Measurements from ENCODE around the gene CHST15. TPM values are rescaled to one million over a fixed set of nuclear protein-coding genes. Genes with fewer than 3 reads are reported as not detected.

The CHST15 gene
- total RNA-seq, 2 donors from 2014 or later, result 18.5 to 21.5 TPM

DNA sequence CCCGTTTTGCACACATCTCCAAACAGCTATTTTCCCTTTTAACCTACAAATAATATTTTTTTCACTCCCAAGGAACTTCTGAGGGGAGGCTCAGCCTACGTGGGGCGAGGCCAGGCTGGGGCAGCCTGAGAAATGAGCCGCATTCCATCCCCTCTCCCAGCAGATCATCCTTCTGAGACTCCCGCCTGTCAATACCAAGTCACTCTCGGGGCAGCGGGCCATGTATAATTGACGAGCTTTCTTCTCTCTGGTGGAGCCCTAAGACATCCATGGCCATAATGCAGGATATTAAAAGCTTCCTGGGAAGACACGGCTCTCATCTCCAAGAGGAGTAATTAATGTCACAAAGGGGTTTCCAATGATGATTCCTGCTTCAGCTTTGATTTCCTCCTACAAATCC is 37.8 kb upstream of the CHST15 start:
- DNase-seq (no peak), ATAC-seq (no peak)
- Histone ChIP-seq H3K9me3 (no peaks in the 10 kb centered on the region), H3K4me3 (no peak overlapping the region), H3K4me1 (no peaks in the 10 kb centered on the region), H3K27me3 (no peaks in the 10 kb centered on the region), H3K36me3 (replicated peaks in 1 of 2; ENCODE audit: insufficient read depth in 1 of 2, low read depth in 2 of 2) (no peaks in the 10 kb centered on the region), H3K27ac (no peak overlapping the region)
- intact Hi-C loops (cut with DNase I), result no loop called here
- 79 to 80% methylated on average over 9 of the region's 9 CpGs for WGBS, 2 donors
- TF ChIP-seq, protein P1, sequence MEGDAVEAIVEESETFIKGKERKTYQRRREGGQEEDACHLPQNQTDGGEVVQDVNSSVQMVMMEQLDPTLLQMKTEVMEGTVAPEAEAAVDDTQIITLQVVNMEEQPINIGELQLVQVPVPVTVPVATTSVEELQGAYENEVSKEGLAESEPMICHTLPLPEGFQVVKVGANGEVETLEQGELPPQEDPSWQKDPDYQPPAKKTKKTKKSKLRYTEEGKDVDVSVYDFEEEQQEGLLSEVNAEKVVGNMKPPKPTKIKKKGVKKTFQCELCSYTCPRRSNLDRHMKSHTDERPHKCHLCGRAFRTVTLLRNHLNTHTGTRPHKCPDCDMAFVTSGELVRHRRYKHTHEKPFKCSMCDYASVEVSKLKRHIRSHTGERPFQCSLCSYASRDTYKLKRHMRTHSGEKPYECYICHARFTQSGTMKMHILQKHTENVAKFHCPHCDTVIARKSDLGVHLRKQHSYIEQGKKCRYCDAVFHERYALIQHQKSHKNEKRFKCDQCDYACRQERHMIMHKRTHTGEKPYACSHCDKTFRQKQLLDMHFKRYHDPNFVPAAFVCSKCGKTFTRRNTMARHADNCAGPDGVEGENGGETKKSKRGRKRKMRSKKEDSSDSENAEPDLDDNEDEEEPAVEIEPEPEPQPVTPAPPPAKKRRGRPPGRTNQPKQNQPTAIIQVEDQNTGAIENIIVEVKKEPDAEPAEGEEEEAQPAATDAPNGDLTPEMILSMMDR (IDR thresholded peaks at IDR 0.05), result no peak
- no peak for TF ChIP-seq POLR2A (IDR thresholded peaks at IDR 0.05)

DNA sequence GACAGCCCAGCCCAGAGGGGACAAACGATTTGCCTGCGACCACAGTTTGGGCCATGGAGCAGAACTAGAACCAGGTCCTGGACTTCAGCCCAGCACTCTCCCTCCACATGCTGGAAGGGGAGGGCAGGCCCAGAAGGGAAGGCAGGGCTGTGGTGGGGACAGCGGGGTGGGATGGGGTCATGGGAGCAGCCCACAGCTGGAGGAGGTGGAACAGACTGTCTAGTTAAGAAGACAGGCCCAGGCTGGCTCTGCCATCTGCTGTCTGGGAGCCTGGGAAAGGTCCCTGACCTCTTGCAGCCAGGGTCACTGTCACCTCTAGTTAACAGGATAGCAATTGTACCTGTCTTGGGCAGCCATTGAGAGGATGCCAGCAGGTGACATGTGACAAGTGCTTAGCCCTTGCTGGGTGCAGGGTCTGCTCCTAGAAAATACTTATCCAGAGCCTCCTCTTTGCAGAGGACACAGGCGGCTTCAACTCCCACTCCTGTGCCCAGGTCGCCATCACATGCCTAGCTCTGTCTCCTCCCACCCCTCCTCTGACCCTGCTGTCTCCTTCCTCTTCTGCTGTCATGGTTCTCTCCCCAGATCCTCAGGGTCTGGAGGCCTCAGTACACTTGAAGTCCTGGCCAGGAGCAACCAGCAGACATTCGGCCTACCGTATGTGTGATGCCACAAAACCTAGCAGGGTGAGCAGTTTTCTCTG is 37.0 kb upstream of the CHST15 start:
- no peaks in the 10 kb centered on the region for H3K4me1 ChIP-seq
- H3K36me3 ChIP-seq (replicated peaks in 1 of 2; ENCODE audit: insufficient read depth in 1 of 2, low read depth in 2 of 2), result no peaks in the 10 kb centered on the region
- H3K27ac ChIP-seq, result no peak overlapping the region
- DNase-seq (no peak), ATAC-seq (no peak)
- WGBS, 2 donors, result 51 to 55% methylated on average over 4 to 6 of the region's 7 CpGs
- no peak overlapping the region for H3K4me3 ChIP-seq
- intact Hi-C loops (cut with DNase I), result no loop called here
- no peaks in the 10 kb centered on the region for H3K27me3 ChIP-seq
- H3K9me3 ChIP-seq, result no peaks in the 10 kb centered on the region
- TF ChIP-seq, protein P1 (IDR thresholded peaks at IDR 0.05), result no peak
- TF ChIP-seq POLR2A (IDR thresholded peaks at IDR 0.05), result no peak

- intact Hi-C loops (cut with DNase I), result no loop called here
- Histone ChIP-seq H3K27ac (no peak overlapping the region), H3K4me3 (no peak overlapping the region), H3K4me1 (no peaks in the 10 kb centered on the region), H3K27me3 (no peaks in the 10 kb centered on the region), H3K36me3 (replicated peaks in 1 of 2; ENCODE audit: insufficient read depth in 1 of 2, low read depth in 2 of 2) (no peaks in the 10 kb centered on the region), H3K9me3 (no peaks in the 10 kb centered on the region)
- WGBS, 2 donors, result 77 to 82% methylated on average over 5 of the region's 5 CpGs
- ATAC-seq (no peak), DNase-seq (no peak)
- TF ChIP-seq POLR2A (IDR thresholded peaks at IDR 0.05), result no peak
- TF ChIP-seq, protein P1 (IDR thresholded peaks at IDR 0.05), result no peak
Observed at GRCh38 chr10:124129471-124129870, 36.1 kb upstream of the CHST15 start.

GRCh38 chr10:124128811-124129145 is 35.4 kb upstream of the CHST15 start:
- TF ChIP-seq, protein P1 (IDR thresholded peaks at IDR 0.05), result no peak
- no peak for TF ChIP-seq POLR2A (IDR thresholded peaks at IDR 0.05)
- intact Hi-C loops (cut with DNase I), result no loop called here
- no peaks in the 10 kb centered on the region for H3K27me3 ChIP-seq
- no peaks in the 10 kb centered on the region for H3K4me1 ChIP-seq
- H3K36me3 ChIP-seq (replicated peaks in 1 of 2; ENCODE audit: insufficient read depth in 1 of 2, low read depth in 2 of 2), result no peaks in the 10 kb centered on the region
- no peak overlapping the region for H3K27ac ChIP-seq
- no peak overlapping the region for H3K4me3 ChIP-seq
- no peak for DNase-seq
- no peak for ATAC-seq
- 81 to 85% methylated on average over 5 of the region's 5 CpGs for WGBS, 2 donors
- no peaks in the 10 kb centered on the region for H3K9me3 ChIP-seq
